Esophagus muscularis mucosa (tissue), 4 donors: ENCODE results near the gene ROBO2.

ENCODE experiments used
- EP300 ChIP-seq: sonication (generic); formaldehyde crosslinking; IDR thresholded peaks from one replicate; pipeline ENCODE4 v1.6.1; 2017; ENCODE audit warnings: antibody characterized with exemption
- POLR2A ChIP-seq: fragments of 450-650 bp; IDR thresholded peaks from one replicate; pipeline ENCODE4 v1.6.1; 2017; ENCODE audit warnings: antibody characterized with exemption, moderate library complexity, mild to moderate bottlenecking, low read depth
- POLR2AphosphoS5 ChIP-seq, 2 donors: sonication (generic); formaldehyde crosslinking; IDR thresholded peaks; one replicate each; pipeline ENCODE4 v1.6.1; 2017; ENCODE audit warnings: antibody characterized with exemption in 2 of 2
- TF ChIP-seq, protein P1 (sequence below), 3 experiments: fragments of 200-600 bp in 2 of 3; fragments of 450-650 bp in 1 of 3; sonication (generic) in 2 of 3; IDR thresholded peaks; one replicate each; pipeline ENCODE4 v1.5.1; 2017 to 2019; ENCODE audit warnings: antibody characterized with exemption in 3 of 3, mild to moderate bottlenecking in 2 of 3, moderate library complexity in 1 of 3

GRCh38 chr3:76997733-76998132 is 42.2 kb upstream of the ROBO2 start:
- TF ChIP-seq POLR2A (no peak), EP300 (no peak), POLR2AphosphoS5 (IDR thresholded peaks at IDR 0.05) (no peak)
- TF ChIP-seq, protein P1, sequence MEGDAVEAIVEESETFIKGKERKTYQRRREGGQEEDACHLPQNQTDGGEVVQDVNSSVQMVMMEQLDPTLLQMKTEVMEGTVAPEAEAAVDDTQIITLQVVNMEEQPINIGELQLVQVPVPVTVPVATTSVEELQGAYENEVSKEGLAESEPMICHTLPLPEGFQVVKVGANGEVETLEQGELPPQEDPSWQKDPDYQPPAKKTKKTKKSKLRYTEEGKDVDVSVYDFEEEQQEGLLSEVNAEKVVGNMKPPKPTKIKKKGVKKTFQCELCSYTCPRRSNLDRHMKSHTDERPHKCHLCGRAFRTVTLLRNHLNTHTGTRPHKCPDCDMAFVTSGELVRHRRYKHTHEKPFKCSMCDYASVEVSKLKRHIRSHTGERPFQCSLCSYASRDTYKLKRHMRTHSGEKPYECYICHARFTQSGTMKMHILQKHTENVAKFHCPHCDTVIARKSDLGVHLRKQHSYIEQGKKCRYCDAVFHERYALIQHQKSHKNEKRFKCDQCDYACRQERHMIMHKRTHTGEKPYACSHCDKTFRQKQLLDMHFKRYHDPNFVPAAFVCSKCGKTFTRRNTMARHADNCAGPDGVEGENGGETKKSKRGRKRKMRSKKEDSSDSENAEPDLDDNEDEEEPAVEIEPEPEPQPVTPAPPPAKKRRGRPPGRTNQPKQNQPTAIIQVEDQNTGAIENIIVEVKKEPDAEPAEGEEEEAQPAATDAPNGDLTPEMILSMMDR (IDR thresholded peaks at IDR 0.05), result no peak
